ENCODE measurements around the gene FAM110A. TPM values are rescaled to one million over a fixed set of nuclear protein-coding genes. Genes with fewer than 3 reads are reported as not detected.
A peak's percentile ranks its signal among the peaks of the same experiment; 100 is the strongest.
"Not testable (repeated sequence)": the region's sequence is repeated elsewhere in the genome, so short reads cannot be mapped to it uniquely, and the experiment has no call there.

Gene FAM110A
- total RNA-seq, 1 donor: 5.2 TPM

- no peak for DNase-seq (ENCODE audit: low read depth)
- H3K4me3 ChIP-seq (ENCODE audit: low read depth, low read length): no peak overlapping the region
- no peak for TF ChIP-seq CTCF (IDR thresholded peaks at IDR 0.05; ENCODE audit: insufficient read depth, low read depth, low read length)
Observed at GRCh38 chr20:824490-824889, 9.0 kb upstream of the FAM110A start.

- H3K4me3 ChIP-seq (ENCODE audit: low read depth, low read length): no peak overlapping the region
- DNase-seq (ENCODE audit: low read depth): no peak
- no peak for TF ChIP-seq CTCF (IDR thresholded peaks at IDR 0.05; ENCODE audit: insufficient read depth, low read depth, low read length)
Observed at GRCh38 chr20:824916-825315, 8.6 kb upstream of the FAM110A start.

GRCh38 chr20:825710-826421 lies 7.6 kb upstream of the FAM110A start:
- DNase-seq (ENCODE audit: low read depth): peak; percentile 32
- no peak overlapping the region for H3K4me3 ChIP-seq (ENCODE audit: low read depth, low read length)
- no peak for TF ChIP-seq CTCF (IDR thresholded peaks at IDR 0.05; ENCODE audit: insufficient read depth, low read depth, low read length)

- no peak for TF ChIP-seq CTCF (IDR thresholded peaks at IDR 0.05; ENCODE audit: insufficient read depth, low read depth, low read length)
- no peak for DNase-seq (ENCODE audit: low read depth)
- no peak overlapping the region for H3K4me3 ChIP-seq (ENCODE audit: low read depth, low read length)
Observed at GRCh38 chr20:826695-827323, 6.7 kb upstream of the FAM110A start.

GRCh38 chr20:827981-828380 lies 5.5 kb upstream of the FAM110A start:
- DNase-seq (ENCODE audit: low read depth); H3K4me3 ChIP-seq (ENCODE audit: low read depth, low read length): not testable (repeated sequence)

- DNase-seq (ENCODE audit: low read depth): peak; percentile 55
- no peak for TF ChIP-seq CTCF (IDR thresholded peaks at IDR 0.05; ENCODE audit: insufficient read depth, low read depth, low read length)
- H3K4me3 ChIP-seq (ENCODE audit: low read depth, low read length): no peak overlapping the region
Observed at GRCh38 chr20:828987-829386, 4.5 kb upstream of the FAM110A start.

- no peak overlapping the region for H3K4me3 ChIP-seq (ENCODE audit: low read depth, low read length)
- peak; percentile 84 for DNase-seq (ENCODE audit: low read depth)
- TF ChIP-seq CTCF (IDR thresholded peaks at IDR 0.05; ENCODE audit: insufficient read depth, low read depth, low read length): no peak
Observed at GRCh38 chr20:829551-829950, 4.0 kb upstream of the FAM110A start.
